HG03565 (cell line): Measurements from ENCODE around the gene QARS1.

ENCODE experiments used
- ATAC-seq: cut with Tn5 transposase; IDR thresholded peaks from one replicate; pipeline ENCODE4 v1.9.1; 2021; ENCODE audit warnings: mild to moderate bottlenecking, moderate library complexity; ENCODE audit not compliant: unreplicated experiment

Gene QARS1

DNA sequence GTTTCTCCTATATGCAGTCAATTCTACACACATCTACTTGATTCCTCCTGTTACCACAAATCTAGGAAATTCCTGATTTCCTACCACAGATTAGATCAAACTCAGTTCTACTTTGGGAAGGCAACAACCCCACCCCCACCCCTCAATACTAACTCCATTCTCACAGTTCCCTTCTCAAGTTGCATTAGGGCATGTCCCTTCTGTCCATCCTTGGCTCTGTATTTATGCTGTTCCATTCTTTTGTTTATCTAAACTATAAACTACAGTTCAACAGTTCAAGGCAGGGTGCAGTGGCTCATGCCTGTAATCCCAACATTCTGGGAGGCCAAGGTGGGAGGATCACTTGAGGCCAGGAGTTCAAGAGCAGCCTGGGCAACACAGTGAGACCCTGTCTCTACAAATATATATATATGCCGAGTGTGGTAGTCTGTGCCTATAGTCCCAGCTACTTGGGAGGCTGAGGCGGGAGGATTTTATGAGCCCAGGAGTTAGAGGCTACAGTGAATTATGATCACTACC is 50.2 kb downstream of the QARS1 start:
- ATAC-seq = no peak

- no peak for ATAC-seq
Observed at GRCh38 chr3:49053543-49053942, 51.0 kb downstream of the QARS1 start.
